Measurements from ENCODE around the gene PSME3IP1.

- TF ChIP-seq CTCF (IDR thresholded peaks at IDR 0.05; ENCODE audit: low read depth, low read length) = no peak
- TF ChIP-seq EZH2phosphoT487 (IDR thresholded peaks at IDR 0.05; ENCODE audit: low read depth) = no peak
Measured at GRCh38 chr16:57151369-57151768, 34.5 kb downstream of the PSME3IP1 start.

Measured in OCI-LY3 (cell line).